Thyroid gland (tissue), 4 donors: ENCODE measurements around the gene EXOC4. TPM values are rescaled to one million over a fixed set of nuclear protein-coding genes. Genes with fewer than 3 reads are reported as not detected.

Source experiments
- DNase-seq, 2 donors: peaks; one replicate each; pipeline ENCODE4 v3.0.0-alpha.2; 2019
- H3K27ac ChIP-seq, 3 donors: fragments of 200-600 bp; sonication (generic); 1 replicate in 2 of 3; 2 replicates in 1 of 3; pipeline ENCODE4 v1.5.1; 2016 to 2019; ENCODE audit warnings: mild to moderate bottlenecking in 1 of 3, moderate library complexity in 1 of 3
- H3K27me3 ChIP-seq: fragments of 200-600 bp; sonication (generic); one replicate; pipeline ENCODE4 v1.5.1; 2019
- H3K36me3 ChIP-seq, 2 donors: fragments of 200-600 bp; sonication (generic); one replicate each; pipeline ENCODE4 v1.5.1; 2016 to 2019
- H3K4me1 ChIP-seq, 2 donors: fragments of 200-600 bp; sonication (generic); one replicate each; pipeline ENCODE4 v1.5.1; 2017 to 2019
- H3K4me3 ChIP-seq, 3 donors: fragments of 200-600 bp; sonication (generic); replicated peaks in 1 of 3; 1 replicate in 2 of 3; 2 replicates in 1 of 3; pipeline ENCODE4 v1.5.1; 2016; ENCODE audit warnings: mild to moderate bottlenecking in 1 of 3
- H3K9me3 ChIP-seq: fragments of 200-600 bp; sonication (generic); one replicate; pipeline ENCODE4 v1.5.1; 2017
- POLR2A ChIP-seq, 2 donors: fragments of 450-650 bp; IDR thresholded peaks; one replicate each; pipeline ENCODE4 v1.6.1; 2017; ENCODE audit warnings: antibody characterized with exemption in 2 of 2, mild to moderate bottlenecking in 2 of 2, moderate library complexity in 1 of 2
- WGBS, 2 donors: methylation state at CpG; one replicate each; pipeline ENCODE4 v1.1.5; 2017; 5-methylcytosine and 5-hydroxymethylcytosine counted together
- intact Hi-C: fragments of 100-400 bp; cut with DNase I; formaldehyde crosslinking; loops from one replicate; pipeline ENCODE4 v1.15.1; 2023
- total RNA-seq, 4 donors: library from RNA; depleted of rRNA; stranded (reverse); fragments of >200 nt; gene quantifications; one replicate each; pipeline ENCODE4 v1.2.3, GENCODE V29; 2016
- TF ChIP-seq, protein P1 (sequence below), 6 experiments: fragments of 200-600 bp in 3 of 6; fragments of 450-650 bp in 3 of 6; sonication (generic) in 3 of 6; IDR thresholded peaks; one replicate each; pipeline ENCODE4 v1.5.1; 2016 to 2019; ENCODE audit warnings: antibody characterized with exemption in 6 of 6, mild to moderate bottlenecking in 2 of 6, inconsistent platforms in 1 of 6, moderate library complexity in 1 of 6

The EXOC4 gene
- total RNA-seq, 4 donors from 2014 or later = 74.0 to 116 (median 107) TPM

GRCh38 chr7:133730360-133730759 lies 477.5 kb downstream of the EXOC4 start:
- Histone ChIP-seq H3K9me3 (no peaks in the 10 kb centered on the region), H3K4me3 (no peak overlapping the region), H3K36me3 (no peaks in the 10 kb centered on the region), H3K27ac (no peak overlapping the region), H3K4me1 (no peaks in the 10 kb centered on the region), H3K27me3 (no peaks in the 10 kb centered on the region)
- TF ChIP-seq, protein P1, sequence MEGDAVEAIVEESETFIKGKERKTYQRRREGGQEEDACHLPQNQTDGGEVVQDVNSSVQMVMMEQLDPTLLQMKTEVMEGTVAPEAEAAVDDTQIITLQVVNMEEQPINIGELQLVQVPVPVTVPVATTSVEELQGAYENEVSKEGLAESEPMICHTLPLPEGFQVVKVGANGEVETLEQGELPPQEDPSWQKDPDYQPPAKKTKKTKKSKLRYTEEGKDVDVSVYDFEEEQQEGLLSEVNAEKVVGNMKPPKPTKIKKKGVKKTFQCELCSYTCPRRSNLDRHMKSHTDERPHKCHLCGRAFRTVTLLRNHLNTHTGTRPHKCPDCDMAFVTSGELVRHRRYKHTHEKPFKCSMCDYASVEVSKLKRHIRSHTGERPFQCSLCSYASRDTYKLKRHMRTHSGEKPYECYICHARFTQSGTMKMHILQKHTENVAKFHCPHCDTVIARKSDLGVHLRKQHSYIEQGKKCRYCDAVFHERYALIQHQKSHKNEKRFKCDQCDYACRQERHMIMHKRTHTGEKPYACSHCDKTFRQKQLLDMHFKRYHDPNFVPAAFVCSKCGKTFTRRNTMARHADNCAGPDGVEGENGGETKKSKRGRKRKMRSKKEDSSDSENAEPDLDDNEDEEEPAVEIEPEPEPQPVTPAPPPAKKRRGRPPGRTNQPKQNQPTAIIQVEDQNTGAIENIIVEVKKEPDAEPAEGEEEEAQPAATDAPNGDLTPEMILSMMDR (IDR thresholded peaks at IDR 0.05) = no peak
- no peak for TF ChIP-seq POLR2A (IDR thresholded peaks at IDR 0.05)
- 89 to 95% methylated on average over 3 of the region's 3 CpGs for WGBS, 2 donors
- intact Hi-C loops = no loop called here
- DNase-seq = no peak

DNA sequence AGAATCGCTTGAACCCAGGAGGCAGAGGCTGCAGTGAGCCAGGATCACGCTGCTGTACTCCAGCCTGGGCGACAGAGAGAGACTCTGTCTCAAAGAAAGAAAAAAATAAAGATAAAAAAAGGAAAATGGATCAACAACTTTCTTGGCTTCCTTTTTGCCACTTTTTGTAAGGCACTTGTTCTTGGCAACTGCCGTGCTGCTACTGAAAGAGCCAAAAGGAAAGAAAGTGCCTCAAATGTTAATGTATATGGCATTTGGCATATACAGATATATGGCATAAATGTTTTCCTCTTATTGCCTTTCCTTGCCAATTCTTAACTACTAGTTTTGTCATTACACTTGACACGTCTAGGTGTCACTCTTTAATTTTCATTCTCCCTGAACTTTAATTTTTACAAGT lies 480.5 kb downstream of the EXOC4 start:
- no peaks in the 10 kb centered on the region for H3K9me3 ChIP-seq
- no peaks in the 10 kb centered on the region for H3K27me3 ChIP-seq
- no peak overlapping the region for H3K27ac ChIP-seq
- no peak for DNase-seq
- intact Hi-C loops = no loop called here
- WGBS, 2 donors = 94 to 99% methylated on average over 5 of the region's 5 CpGs
- no peaks in the 10 kb centered on the region for H3K4me1 ChIP-seq
- no peaks in the 10 kb centered on the region for H3K36me3 ChIP-seq
- H3K4me3 ChIP-seq = no peak overlapping the region
- no peak for TF ChIP-seq POLR2A (IDR thresholded peaks at IDR 0.05)
- TF ChIP-seq, protein P1 (IDR thresholded peaks at IDR 0.05) = no peak

- 83 to 85% methylated on average over 1 of the region's 1 CpG for WGBS, 2 donors
- TF ChIP-seq, protein P1 (IDR thresholded peaks at IDR 0.05) = no peak
- TF ChIP-seq POLR2A (IDR thresholded peaks at IDR 0.05) = no peak
- DNase-seq = no peak
- intact Hi-C loops = no loop called here
- H3K9me3 ChIP-seq = no peaks in the 10 kb centered on the region
- H3K36me3 ChIP-seq = no peaks in the 10 kb centered on the region
- H3K27ac ChIP-seq = no peak overlapping the region
- no peaks in the 10 kb centered on the region for H3K27me3 ChIP-seq
- no peaks in the 10 kb centered on the region for H3K4me1 ChIP-seq
- H3K4me3 ChIP-seq = no peak overlapping the region
Observed at GRCh38 chr7:133735222-133735621, 482.3 kb downstream of the EXOC4 start.

DNA sequence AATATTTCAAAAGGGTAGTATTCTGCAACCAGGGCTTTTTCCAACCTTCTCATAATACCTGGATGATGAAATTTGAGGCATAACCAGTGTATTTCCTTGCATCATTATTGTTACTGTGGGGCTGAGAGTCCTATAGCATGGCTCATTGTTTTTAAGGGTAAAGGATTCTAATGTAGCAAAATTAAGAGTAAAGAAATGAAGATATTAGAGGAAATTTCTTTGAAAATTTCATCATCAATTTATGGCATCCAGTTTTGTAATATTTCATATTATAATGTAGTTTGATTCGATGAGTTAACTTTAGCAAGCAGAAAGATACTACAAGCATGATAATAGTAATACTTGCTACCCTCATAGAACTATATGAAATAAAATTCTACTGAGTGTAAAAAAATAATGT lies 486.9 kb downstream of the EXOC4 start:
- intact Hi-C loops = no loop called here
- 97 to 100% methylated on average over 1 of the region's 1 CpG for WGBS, 2 donors
- DNase-seq = no peak

GRCh38 chr7:133741078-133741477 lies 488.2 kb downstream of the EXOC4 start:
- WGBS, 2 donors = 94 to 97% methylated on average over 3 of the region's 3 CpGs
- H3K27me3 ChIP-seq = no peaks in the 10 kb centered on the region
- no peak overlapping the region for H3K27ac ChIP-seq
- peaks cover 0 to 2% of the 10 kb centered on the region in 2 donors for H3K4me1 ChIP-seq
- no peak overlapping the region for H3K4me3 ChIP-seq
- intact Hi-C loops = no loop called here
- no peaks in the 10 kb centered on the region for H3K36me3 ChIP-seq
- no peak for DNase-seq
- no peaks in the 10 kb centered on the region for H3K9me3 ChIP-seq
- TF ChIP-seq, protein P1 (IDR thresholded peaks at IDR 0.05) = no peak
- no peak for TF ChIP-seq POLR2A (IDR thresholded peaks at IDR 0.05)

More for the DNA sequence above, 486.9 kb downstream of the EXOC4 start:
- H3K4me1 ChIP-seq = no peaks in the 10 kb centered on the region
- no peak overlapping the region for H3K4me3 ChIP-seq
- no peak overlapping the region for H3K27ac ChIP-seq
- no peaks in the 10 kb centered on the region for H3K27me3 ChIP-seq
- TF ChIP-seq, protein P1 (IDR thresholded peaks at IDR 0.05) = no peak
- H3K9me3 ChIP-seq = no peaks in the 10 kb centered on the region
- no peaks in the 10 kb centered on the region for H3K36me3 ChIP-seq
